GM23338 (cell line): Measurements from ENCODE around the gene ZNF22.

ENCODE experiments used
- CTCF ChIP-seq, 2 experiments: fragments of 200-600 bp in 1 of 2; sonication (generic) in 1 of 2; conservative IDR thresholded peaks; 2 replicates each; pipeline versions ENCODE4 v1.5.1 to v1.6.1; 2016 to 2017; ENCODE audit warnings: antibody characterized with exemption in 2 of 2, low read depth in 2 of 2, mild to moderate bottlenecking in 2 of 2, moderate library complexity in 1 of 2
- POLR2AphosphoS5 ChIP-seq: IDR thresholded peaks from 2 replicates; pipeline ENCODE4 v1.6.1; 2016; ENCODE audit warnings: antibody characterized with exemption, low read depth
- REST ChIP-seq: IDR thresholded peaks from one replicate; pipeline ENCODE4 v1.6.1; 2018; ENCODE audit warnings: antibody characterized with exemption; ENCODE audit not compliant: unreplicated experiment

GRCh38 chr10:45053569-45054100, 52.9 kb downstream of the ZNF22 start:
- TF ChIP-seq POLR2AphosphoS5 (no peak), CTCF (conservative IDR thresholded peaks at IDR 0.05; ENCODE audit: low read depth in 2 of 2) (no peak), REST (no peak)
